ENCODE results near the gene PTGES3L.
"Not testable (repeated sequence)": the region's sequence is repeated elsewhere in the genome, so short reads cannot be mapped to it uniquely, and the experiment has no call there.

The PTGES3L gene

DNA sequence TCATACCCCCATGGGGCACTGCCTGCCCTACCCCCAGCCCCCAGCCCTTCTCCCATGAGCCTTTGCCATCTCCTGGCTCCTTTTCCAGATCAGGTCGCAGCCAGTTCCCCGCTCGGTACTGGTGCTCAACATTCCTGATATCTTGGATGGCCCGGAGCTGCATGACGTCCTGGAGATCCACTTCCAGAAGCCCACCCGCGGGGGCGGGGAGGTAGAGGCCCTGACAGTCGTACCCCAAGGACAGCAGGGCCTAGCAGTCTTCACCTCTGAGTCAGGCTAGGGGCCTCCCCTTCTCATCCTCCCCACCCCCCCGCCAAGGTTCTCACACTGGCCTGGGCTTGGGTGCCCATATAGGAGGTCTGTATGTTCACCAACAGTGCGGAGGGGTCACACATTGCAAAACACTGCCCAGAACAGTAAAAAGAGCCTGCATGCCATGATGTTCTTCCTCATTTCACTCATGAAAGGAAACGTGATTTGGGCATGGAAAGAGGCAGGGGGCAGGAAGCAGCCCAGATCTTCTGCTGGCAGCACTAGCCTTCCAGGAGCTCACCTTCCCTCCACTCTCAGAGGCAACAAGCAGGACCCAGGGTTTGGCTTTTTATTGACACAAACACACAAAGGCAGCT, 34.3 kb upstream of the PTGES3L start:
- DNase-seq, result no peak

DNA sequence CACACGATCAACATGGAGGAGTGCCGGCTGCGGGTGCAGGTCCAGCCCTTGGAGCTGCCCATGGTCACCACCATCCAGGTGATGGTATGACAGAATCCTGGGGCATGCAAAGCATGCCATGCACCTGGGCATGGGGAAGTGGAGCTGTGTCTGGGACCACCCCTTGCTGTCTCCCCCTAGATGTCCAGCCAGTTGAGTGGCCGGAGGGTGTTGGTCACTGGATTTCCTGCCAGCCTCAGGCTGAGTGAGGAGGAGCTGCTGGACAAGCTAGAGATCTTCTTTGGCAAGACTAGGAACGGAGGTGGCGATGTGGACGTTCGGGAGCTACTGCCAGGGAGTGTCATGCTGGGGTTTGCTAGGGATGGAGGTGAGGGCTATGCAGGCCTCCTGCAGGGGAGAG, 33.4 kb upstream of the PTGES3L start:
- DNase-seq, result no peak

DNA sequence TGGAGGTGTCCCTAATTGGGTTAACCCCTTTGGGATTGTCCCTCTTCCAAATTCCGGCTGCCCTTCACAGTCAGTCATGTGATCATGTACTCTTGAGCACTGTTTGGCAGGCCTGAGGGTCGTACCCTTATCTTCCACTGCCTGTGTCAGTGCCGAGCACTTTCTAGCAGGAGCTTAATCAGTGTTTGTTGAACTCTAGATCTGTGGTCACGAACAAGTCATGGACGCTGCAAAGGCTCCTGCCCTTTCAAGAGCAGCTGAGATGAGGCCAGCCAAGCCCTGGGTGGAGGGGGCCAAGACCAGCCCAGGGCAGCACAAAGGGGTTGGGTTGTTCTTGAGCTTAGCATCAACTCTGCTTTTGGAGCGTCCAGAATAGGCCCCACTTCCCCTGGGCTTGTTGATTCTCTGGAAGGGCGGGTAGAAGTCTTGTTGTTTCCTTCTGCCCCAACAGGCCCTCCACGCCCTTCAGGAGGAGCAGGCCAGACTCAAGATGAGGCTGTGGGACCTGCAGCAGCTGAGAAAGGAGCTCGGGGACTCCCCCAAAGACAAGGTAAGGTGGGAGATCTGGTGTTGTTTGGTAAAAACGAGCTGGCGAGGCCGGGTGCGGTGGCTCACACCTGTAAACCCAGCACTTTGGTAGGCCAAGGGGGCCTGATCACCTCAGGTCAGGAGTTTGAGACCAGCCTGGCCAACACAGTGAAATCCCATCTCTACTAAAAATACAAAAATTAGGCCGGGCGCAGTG, 32.0 kb upstream of the PTGES3L start:
- DNase-seq, result no peak

DNA sequence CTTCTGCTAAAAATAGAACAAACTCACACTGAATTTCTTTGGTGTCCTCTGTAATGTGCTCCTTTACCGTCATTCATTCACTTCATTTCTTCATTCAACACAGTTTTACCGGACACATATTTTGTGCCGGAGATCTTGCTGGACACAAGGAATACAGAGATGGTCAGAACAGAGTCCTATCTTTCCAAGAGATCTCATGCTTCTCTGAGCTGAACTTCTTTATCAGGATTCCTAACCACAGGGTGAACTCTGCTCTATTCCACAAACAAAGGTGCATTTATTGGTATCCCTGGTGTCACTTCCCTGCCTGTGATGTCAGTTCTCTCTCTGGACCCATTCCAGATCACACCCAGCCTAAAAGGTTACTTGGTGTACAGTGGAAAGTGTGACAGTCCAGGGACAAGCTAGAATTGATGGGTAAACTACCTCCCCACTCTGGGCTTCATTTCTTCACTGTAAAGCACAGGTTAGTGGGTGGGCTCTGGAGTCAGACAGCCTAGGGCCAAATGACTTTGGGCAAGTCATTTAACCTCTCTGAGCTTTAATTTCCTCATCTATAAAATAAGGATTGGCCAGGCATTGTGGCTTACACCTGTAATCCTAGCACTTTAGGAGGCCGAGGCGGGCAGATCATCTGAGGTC, 30.9 kb upstream of the PTGES3L start:
- no peak for DNase-seq

DNA sequence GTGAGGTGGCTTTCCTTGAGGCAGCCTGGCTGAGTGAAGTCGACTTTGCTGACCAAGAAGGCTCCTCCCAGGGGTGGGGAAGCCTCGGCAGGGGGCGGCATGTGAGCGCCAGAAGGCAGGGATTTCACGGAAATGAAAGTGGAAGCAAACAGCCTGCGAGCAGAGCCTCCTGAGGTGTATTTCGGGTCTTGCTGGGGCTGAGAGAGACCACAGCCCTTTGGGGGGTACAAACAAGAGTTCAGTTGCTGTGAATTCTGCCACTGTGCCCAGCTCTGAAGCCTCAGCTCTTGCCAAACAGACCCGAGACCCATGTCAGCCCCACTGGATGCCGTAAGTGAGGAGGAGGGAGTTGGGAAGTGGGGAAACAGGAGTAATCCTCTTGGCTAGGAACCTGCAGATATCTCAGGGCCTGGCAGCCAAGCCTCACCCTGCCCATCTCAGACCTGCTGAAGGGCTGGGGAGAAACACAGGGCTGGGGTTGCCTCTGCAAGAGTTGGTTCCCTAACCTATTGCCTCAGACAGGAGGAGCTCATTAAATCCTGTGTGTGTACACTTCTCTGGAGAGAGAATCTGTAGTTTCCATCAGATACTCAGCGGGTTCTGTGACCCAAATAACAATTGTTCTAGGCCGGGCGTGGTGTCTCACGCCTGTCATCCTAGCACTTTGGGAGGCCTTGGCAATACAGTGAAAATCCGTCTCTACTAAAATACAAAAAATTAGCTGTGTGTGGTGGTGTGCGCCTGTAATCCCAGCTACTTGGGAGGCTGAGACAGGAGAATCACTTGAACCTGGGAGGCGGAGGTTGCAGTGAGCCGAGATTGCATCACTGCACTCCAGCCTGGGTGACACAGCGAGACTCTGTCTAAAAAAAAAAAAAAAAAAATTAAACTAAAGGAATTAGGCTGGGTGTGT, 27.0 kb upstream of the PTGES3L start, which contains the start of gene IFI35:
IFI35 (plus strand) TSS at position 146 of the 913 bp plus-strand sequence; CDS start at position 310, 164 bp downstream.
- peak; percentile 61 for DNase-seq

DNA sequence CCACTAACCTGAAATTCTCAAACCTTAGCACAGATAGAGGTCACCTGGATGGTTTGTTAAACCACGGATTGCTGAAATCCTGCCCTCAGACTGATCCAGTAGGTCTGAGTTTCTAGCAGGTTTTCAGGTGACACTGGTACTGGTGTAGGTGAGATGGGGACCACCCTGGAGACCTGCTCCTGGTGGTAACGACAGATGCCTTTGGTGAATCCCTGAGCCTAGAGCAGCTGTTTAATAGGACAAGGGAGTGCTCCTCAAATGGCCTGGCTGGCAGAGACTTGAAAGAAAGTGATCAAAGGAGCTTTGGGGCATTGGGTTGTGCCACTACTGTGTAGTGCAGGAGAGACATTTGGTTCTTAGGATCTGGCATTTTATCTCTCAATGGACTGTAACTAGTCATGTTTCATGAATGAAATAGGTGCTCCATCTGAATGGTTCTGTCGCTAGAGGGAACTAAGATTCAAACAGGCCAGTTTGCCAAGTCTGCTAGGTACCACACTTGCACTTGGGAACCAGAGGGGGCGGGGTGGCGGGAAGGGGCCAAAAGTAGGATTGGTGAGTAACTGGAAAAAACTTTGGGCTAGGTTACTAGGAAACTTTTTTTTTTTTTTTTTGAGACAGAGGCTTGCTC, 23.8 kb upstream of the PTGES3L start:
- DNase-seq, result no peak

DNA sequence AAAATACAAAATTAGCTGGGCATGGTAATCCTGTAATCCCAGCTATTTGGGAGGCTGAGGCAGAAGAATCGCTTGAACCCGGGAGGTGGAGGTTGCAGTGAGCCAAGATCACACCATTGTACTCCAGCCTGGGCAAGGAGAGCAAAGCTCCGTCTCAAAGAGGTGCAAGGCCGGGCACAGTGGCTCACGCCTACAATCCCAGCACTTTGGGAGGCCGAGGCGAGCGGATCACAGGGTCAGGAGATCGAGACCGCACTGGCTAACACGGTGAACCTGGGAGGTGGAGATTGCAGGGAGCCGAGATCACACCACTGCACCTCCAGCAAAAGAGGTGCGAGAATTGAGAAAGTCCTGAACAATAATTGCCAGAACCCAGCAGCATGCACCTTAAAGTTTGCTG, 21.0 kb upstream of the PTGES3L start:
- DNase-seq, result not testable (repeated sequence)

DNA sequence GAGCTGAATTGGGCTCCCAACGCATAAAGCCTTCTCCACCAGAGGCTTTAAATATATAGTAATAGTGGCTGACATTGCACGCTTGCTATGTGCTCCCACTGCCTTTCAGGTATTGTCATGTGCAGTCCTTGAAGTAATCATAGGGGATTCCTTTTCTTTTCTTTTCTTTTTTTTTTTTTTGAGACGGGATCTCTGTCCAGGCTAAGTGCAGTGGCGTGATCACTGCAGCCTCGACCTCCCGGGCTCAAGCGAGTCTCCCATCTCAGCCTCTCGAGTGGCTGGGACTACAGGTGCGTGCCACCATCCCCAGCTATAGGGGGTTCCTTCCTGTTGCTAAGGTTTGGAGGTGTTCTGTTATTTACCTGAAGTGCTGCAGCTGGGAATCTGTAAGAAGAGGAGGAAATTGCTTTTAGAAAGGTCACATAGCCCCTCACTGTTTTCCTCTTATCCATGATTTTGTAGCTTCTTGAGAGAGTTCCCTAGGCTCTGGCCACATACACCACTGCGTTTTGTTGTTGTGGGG, 19.2 kb upstream of the PTGES3L start:
- no peak for DNase-seq

DNA sequence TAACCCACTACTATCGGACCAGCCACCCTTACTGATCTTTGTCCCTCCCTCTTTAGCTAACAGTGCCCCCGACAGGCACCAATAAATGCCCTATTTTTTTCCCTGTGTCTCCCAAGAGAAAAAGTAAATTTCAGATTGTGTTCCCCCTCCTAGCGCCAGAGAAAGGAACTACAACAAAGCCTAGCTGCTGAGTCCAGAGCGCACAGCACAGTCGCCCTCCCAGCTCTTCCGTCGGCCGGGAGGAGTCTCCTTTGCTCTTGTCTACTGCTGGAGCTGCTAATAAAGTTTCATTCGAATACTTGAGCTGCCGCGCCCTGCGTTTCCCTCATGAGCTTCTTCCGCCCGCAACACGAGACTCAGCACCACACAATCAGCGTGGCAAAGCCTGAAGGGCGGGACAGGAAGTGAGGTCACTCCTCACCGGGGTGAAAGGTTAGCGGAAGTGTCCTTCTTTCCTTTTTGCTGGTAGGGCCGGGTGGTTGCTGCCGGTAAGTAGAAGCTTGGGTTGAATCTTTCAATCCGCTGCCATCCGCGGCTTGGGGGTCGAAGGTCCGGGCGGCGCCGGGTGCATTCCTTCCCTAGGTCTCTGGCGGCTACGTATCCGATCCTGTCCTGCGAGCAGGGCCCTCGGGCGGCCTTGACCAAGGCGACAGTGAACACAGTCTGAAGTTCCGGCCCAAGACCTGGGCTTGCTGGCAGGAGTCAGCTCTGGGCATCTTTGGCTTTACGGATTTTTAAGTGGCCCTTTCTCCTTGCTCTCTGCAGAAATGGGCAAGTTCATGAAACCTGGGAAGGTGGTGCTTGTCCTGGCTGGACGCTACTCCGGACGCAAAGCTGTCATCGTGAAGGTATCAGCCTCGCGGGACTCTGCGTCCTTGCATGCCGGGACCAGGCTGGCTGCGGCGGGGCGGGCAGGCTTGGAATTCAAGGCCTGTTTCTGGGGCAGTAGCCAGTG, 18.4 kb upstream of the PTGES3L start, which contains the start of gene RPL27:
RPL27 (plus strand) TSS at position 436 of the 955 bp plus-strand sequence; CDS start at position 768, 332 bp downstream.
- DNase-seq, result peak; percentile 96

DNA sequence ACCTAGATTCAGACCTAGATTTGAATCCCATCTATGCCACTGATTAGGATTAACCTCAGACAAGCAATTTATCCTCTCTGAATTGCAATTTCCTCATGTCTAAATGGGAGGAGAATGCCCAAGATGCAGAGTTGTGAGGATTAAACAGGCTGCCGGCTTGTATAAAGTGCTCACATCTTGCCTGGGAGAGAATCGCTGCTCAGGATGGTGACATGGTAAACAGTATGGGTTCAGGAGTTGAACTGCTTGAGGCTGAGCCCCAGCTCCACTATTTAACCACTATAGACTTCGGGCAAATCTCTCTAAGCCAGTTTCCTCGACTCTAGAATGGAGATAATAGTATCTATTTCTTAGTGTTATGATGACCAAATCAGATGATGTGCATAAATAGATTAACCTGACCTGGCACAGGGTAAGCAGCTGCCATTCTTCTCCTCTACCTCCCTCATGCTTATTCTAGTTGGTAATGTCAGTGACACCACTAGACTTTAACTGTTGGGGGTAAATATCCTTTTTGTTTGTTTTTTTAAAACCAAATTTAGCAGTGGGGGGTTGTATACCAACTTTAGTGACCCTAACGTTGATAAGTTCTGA, 17.6 kb upstream of the PTGES3L start:
- no peak for DNase-seq

DNA sequence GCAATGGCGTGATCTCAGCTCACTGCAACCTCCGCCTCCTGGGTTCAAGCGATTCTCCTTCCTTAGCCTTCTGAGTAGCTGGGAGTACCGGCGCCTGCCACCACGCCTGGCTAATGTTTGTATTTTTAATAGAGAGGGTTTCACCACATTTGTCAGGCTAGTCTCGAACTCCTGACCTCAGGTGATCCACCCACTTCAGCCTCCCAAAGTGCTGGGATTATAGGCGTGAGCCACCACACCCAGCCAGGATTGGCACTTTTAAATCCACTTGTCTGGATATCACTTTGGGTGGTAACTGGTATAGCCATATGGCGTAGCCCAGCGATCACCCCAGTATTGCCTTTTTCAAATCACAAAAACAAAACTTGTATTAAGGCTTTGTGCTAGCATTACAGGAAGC, 14.0 kb upstream of the PTGES3L start:
- DNase-seq, result not testable (repeated sequence)

DNA sequence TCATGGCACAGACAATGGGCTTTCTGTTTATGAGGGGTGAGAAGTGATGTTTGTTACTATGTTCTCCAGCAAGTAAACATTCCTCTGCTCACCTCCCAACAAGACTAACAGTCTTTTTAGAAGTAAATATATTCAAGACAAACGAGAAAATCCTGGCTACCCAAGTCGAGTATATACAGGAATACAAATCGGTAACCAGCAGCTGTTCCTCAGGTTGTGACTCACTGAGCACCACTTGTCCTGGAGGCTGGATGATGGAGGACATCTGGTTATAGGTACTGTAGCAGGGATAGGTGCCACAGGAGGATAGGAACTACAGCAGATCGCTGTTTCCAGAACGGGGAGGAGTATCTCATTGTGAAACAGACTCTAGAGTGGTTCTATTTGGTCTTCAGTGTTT, 13.0 kb upstream of the PTGES3L start:
- DNase-seq, result no peak

DNA sequence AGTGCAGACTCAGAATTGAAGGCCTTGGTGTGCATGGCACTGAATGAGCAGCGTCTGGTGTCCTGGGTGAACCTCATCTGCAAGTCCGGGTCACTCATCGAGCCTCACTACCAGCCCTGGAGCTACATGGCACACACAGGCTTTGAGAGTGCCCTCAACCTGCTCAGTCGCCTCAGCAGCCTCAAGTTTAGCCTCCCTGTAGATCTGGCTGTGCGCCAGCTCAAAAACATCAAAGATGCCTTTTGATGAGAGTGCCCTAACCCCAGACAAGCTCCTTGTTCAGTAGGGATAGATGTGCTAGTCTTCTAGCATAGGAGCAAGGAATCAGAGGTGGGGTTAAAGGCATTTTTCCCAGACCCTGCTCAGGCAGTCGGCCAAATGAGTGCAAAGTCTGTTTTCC, 11.6 kb upstream of the PTGES3L start:
- DNase-seq, result no peak

DNA sequence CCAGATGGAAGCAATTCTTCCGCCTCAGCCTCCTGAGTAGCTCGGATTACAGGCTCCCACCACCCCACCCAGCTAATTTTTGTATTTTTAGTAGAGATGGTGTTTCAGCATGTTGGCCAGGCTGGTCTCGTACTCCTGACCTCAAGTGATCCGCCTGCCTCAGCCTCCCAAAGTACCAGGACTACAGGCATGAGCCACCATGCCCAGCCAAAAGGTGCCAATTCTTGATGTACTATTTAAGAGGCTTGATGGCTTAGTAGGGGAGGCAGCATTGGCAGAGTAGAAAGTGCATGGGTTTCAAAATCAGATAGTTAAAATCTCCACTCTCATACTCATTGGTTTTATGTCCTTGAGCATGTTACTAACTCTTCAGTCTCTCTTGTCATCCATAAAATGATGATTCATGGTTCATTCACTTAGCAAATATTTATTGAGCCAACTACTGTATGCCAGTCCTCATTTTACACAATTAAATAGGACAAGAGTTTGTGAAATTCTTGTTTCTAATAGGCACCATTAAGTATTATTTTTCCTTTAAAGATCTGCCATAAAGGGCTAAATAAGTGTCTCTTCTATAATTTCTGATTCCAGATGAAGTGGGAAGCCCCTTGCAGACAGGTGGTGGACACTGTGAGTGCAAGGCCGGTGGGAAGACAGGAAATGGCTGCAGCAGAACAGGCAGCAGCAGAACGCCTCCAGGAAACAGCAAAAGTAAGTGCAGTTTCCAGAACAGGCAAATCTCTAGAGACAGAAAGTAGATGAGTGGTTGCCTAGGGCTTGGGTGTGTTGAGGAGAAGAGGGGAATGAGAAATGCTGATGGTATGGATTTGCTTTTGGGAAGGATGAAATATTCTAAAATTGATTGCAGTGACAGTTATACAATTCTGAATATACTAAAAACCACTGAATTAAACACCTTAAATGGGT, 10.1 kb upstream of the PTGES3L start:
- DNase-seq, result no peak

DNA sequence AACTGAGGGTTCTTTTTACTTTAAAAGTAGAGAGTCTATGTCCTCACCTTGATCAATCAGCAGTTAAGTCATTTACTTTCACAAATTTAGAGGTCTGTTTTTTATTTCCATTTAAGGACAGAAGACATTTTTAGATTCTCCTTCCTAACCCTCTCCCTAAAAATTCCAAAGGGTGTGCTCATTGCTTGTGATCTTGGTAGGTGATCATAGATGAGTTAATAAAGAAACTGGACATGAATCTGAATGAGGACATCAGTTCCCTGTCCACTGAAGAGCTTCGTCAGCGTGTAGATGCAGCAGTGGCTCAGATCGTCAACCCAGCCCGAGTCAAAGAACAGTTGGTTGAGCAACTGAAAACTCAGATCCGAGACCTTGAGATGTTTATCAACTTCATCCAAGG, 9.3 kb upstream of the PTGES3L start:
- no peak for DNase-seq

DNA sequence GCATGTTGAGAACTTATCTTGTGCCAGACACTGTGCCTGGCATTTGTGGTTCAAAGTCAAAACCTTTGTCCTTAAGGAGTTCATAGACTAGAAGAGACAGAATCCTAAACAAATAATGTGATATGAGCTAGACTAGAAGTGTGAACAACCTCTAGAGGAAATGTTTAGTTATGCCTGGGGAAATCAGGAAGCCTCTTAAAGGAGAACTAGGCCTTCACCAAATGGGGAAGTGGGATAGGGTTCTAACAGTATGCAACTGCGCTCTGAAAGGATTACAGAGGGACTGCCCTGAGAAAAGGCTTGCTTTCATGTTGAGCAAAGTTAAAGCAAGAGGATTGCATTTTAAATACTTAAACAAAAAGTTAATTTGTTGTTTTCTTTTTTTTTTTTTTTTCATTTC, 5.3 kb upstream of the PTGES3L start:
- DNase-seq, result no peak

DNA sequence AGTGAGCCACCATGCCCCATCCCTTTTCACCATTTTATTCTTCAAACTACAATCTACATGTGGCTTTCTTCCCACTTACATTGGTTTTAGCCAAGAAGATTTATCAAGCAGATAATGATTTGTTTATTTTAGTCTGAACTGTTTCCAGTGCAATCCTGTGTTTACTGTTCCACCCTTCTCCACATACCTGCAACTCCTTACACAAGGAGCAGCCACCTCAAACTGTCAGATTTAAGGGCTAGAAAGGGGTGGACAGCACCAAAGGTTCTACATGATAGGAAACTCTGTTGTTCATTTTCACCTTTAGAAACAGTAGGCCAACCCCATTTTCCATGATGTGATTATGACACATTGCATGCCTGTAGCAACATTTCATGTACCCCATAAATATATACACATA, 2.4 kb upstream of the PTGES3L start:
- DNase-seq, result no peak

DNA sequence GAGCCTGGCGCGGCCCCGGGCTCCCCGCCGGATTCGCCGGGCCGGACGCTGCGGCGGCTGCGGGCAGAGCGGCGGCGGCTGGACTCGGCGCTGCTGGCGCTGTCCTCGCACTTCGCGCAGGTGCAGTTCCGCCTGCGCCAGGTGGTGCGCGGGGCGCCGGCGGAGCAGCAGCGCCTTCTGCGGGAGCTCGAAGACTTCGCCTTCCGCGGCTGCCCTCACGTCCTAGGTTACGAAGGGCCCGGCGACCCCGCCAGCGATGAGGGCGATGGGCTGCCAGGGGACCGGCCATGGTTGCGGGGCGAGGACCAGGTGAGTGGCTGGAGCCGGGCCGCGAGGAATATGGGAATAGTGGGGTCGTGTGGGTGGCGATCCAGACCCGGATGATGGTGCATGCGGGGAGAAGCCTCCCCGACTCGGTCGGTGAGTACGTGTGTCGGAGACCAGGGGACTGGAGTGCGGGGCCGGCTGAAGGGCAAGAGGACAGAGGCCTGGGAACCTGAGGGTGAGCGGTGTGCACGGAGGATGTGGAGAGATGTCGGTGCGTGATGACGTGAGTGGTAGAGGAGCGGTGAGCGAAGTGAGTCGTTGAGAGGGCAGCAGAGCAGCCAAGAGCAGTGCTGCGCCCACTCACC, 1.0 kb upstream of the PTGES3L start:
- peak; percentile 62 for DNase-seq
